ENCODE measurements around the gene MMP14.

The MMP14 gene

GRCh38 chr14:22861651-22862050 is 25.3 kb downstream of the MMP14 start:
- DNase-seq (ENCODE audit: low spot score), result no peak

GRCh38 chr14:22864979-22865378 is 28.6 kb downstream of the MMP14 start:
- DNase-seq (ENCODE audit: low spot score), result no peak

GRCh38 chr14:22865424-22866405 is 29.3 kb downstream of the MMP14 start:
- no peak for DNase-seq (ENCODE audit: low spot score)

GRCh38 chr14:22866874-22867273 is 30.5 kb downstream of the MMP14 start:
- DNase-seq (ENCODE audit: low spot score), result no peak

- DNase-seq (ENCODE audit: low spot score), result no peak
These were observed 34.4 kb downstream of the MMP14 start for GRCh38 chr14:22870811-22871223.

GRCh38 chr14:22871224-22872032 is 35.0 kb downstream of the MMP14 start, which contains the start of gene LRP10:
TSS of gene LRP10 (plus strand) at chr14:22871740. CDS start at chr14:22872304, 564 bp downstream.
- DNase-seq (ENCODE audit: low spot score), result peak; percentile 83

GRCh38 chr14:22872033-22872832 is 35.8 kb downstream of the MMP14 start:
- peak; percentile 68 for DNase-seq (ENCODE audit: low spot score)

GRCh38 chr14:22872833-22873520 is 36.6 kb downstream of the MMP14 start:
- DNase-seq (ENCODE audit: low spot score), result no peak

GRCh38 chr14:22875003-22875747 is 38.8 kb downstream of the MMP14 start:
- no peak for DNase-seq (ENCODE audit: low spot score)

- no peak for DNase-seq (ENCODE audit: low spot score)
These were observed 39.4 kb downstream of the MMP14 start for GRCh38 chr14:22875748-22876319.

- DNase-seq (ENCODE audit: low spot score), result no peak
These were observed 40.7 kb downstream of the MMP14 start for GRCh38 chr14:22877000-22877501.

- DNase-seq (ENCODE audit: low spot score), result no peak
These were observed 42.2 kb downstream of the MMP14 start for GRCh38 chr14:22878271-22879246.

- no peak for DNase-seq (ENCODE audit: low spot score)
These were observed 45.7 kb downstream of the MMP14 start for GRCh38 chr14:22882064-22882463.

GRCh38 chr14:22882529-22883172 is 46.3 kb downstream of the MMP14 start:
- DNase-seq (ENCODE audit: low spot score), result peak; percentile 30

- no peak for DNase-seq (ENCODE audit: low spot score)
These were observed 47.0 kb downstream of the MMP14 start, which contains the start of gene REM2 for GRCh38 chr14:22883173-22883976. TSS of gene REM2 (plus strand) at chr14:22883222. CDS start at chr14:22883288, 66 bp downstream.

- no peak for DNase-seq (ENCODE audit: low spot score)
These were observed 47.8 kb downstream of the MMP14 start for GRCh38 chr14:22884076-22884737.
